ENCODE measurements around the gene CLCN7. TPM values are rescaled to one million over a fixed set of nuclear protein-coding genes. Genes with fewer than 3 reads are reported as not detected.

CLCN7 gene
- total RNA-seq, 1 experiment from 2014 or later: 70.0 TPM

DNA sequence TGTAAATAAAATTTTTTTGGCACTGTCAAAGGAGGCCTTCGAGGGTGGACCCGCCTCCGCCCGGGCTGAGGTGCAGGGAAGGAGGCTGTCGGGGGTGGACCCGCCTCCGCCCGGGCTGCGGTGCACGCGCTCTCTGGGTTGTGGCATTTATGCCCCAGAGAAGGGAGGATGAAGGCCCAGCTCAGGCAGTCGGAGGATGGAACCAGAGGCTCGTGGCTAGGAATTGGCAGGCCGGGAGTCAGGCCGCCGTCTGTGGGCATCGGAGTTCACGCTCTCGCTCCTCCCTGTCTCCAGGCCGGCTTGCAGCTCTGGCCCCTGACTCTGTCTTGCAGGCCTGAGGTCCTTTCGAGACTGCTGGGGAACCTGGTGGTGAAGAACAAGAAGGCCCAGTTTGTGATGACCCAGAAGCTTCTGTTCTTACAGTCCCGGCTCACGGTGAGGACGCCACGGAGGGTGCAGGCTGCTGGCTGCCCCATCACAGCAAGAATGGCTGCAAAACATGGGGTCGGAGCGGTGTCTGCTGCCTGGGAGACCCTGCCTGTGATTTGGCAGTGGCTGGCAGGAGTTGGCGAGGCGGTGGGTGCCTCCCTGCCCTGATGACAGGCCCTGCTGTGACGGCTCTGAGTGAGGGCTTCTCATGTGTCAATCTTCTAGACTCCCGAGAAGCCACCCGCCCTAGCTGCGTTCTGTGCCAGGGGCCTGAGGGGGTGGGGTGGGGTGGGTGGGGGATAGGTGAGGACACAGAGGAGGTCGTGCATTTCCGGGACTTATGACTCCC lies 24.3 kb upstream of the CLCN7 start:
- Mint-ChIP-seq H3K36me3 (ENCODE audit: insufficient read depth in 1 of 3, low read depth in 3 of 3) (peaks cover 20 to 58% (median 56%) of the 10 kb centered on the region in 3 experiments; a peak in 6 of 7 replicates), H3K4me1 (peaks cover 0 to 4% of the 10 kb centered on the region in 2 experiments; a peak in 1 of 4 replicates), H3K27ac (no peak overlapping the region), H3K4me3 (no peak overlapping the region), H3K27me3 (ENCODE audit: low read depth) (no peaks in the 10 kb centered on the region), H3K9me3 (no peaks in the 10 kb centered on the region)
- H4K8ac ChIP-seq (replicated peaks; ENCODE audit: insufficient read length, low read depth, low read length): no peak overlapping the region
- no peak overlapping the region for H2BK20ac ChIP-seq (ENCODE audit: low read depth, low read length, poor library complexity, severe bottlenecking)
- H3K79me1 ChIP-seq (ENCODE audit: insufficient read depth, low read depth, low read length, poor library complexity, severe bottlenecking): no peaks in the 10 kb centered on the region
- H2AFZ ChIP-seq (ENCODE audit: low read length): no peak overlapping the region
- no CpG with 5 or more reads among the region's 35 CpGs for WGBS (ENCODE audit: extremely low coverage, insufficient read length, low lambda C conversion rate)
- no peak overlapping the region for H3T11ph ChIP-seq (ENCODE audit: low read length)
- H3K23ac ChIP-seq (ENCODE audit: insufficient read length, low read depth, low read length): no peak overlapping the region
- no peak overlapping the region for H2BK5ac ChIP-seq (ENCODE audit: insufficient read length, low read length)
- H2AK5ac ChIP-seq (ENCODE audit: insufficient read length, low read length): no peak overlapping the region
- no peaks in the 10 kb centered on the region for H4K20me1 ChIP-seq (ENCODE audit: control insufficient read depth, insufficient read depth, insufficient read length)
- no peak overlapping the region for H3K18ac ChIP-seq (ENCODE audit: insufficient read length, low read depth, low read length)
- no peak overlapping the region for H4K91ac ChIP-seq (ENCODE audit: insufficient read length, low read depth, low read length)
- H4K5ac ChIP-seq (ENCODE audit: insufficient read length, low read depth, low read length): no peak overlapping the region
- no peak overlapping the region for H3K4me2 ChIP-seq (ENCODE audit: insufficient read depth, insufficient read length, low read length)
- no peak for DNase-seq
- H3K27ac ChIP-seq (ENCODE audit: insufficient read length, low read depth, low read length): no peak overlapping the region
- TF ChIP-seq, protein P1, sequence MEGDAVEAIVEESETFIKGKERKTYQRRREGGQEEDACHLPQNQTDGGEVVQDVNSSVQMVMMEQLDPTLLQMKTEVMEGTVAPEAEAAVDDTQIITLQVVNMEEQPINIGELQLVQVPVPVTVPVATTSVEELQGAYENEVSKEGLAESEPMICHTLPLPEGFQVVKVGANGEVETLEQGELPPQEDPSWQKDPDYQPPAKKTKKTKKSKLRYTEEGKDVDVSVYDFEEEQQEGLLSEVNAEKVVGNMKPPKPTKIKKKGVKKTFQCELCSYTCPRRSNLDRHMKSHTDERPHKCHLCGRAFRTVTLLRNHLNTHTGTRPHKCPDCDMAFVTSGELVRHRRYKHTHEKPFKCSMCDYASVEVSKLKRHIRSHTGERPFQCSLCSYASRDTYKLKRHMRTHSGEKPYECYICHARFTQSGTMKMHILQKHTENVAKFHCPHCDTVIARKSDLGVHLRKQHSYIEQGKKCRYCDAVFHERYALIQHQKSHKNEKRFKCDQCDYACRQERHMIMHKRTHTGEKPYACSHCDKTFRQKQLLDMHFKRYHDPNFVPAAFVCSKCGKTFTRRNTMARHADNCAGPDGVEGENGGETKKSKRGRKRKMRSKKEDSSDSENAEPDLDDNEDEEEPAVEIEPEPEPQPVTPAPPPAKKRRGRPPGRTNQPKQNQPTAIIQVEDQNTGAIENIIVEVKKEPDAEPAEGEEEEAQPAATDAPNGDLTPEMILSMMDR (conservative IDR thresholded peaks at IDR 0.05): no peak
- H3K9ac ChIP-seq (ENCODE audit: extremely low read depth, insufficient read length, low read length): no peak overlapping the region
- no peaks in the 10 kb centered on the region for H3K27me3 ChIP-seq (ENCODE audit: insufficient read depth, low read length)
- no peak overlapping the region for H3K4ac ChIP-seq (ENCODE audit: low read depth, low read length)
- no peak overlapping the region for H2BK12ac ChIP-seq (ENCODE audit: insufficient read length, low read depth, low read length)
- H3K56ac ChIP-seq (ENCODE audit: insufficient read length, low read depth, low read length): no peak overlapping the region
- H3K14ac ChIP-seq (ENCODE audit: insufficient read depth, low read length): no peak overlapping the region
- H3K23me2 ChIP-seq (ENCODE audit: insufficient read length, low read depth, low read length, poor library complexity, severe bottlenecking): no peaks in the 10 kb centered on the region
- H3K9me3 ChIP-seq (ENCODE audit: control insufficient read depth, low read depth, low read length): no peaks in the 10 kb centered on the region
- H3K4me1 ChIP-seq (ENCODE audit: insufficient read depth, low read length): no peaks in the 10 kb centered on the region
- H2BK15ac ChIP-seq (ENCODE audit: low read depth, low read length): no peak overlapping the region
- H2BK120ac ChIP-seq (ENCODE audit: low read depth, low read length, poor library complexity, severe bottlenecking): no peak overlapping the region
- H3K79me2 ChIP-seq (ENCODE audit: insufficient read depth, low read length): no peaks in the 10 kb centered on the region; the same call in 1 of the 2 replicates
